HG03039 (cell line): Measurements from ENCODE around the gene BTBD7.
A peak's percentile ranks its signal among the peaks of the same experiment; 100 is the strongest.
"Not testable (repeated sequence)": the region's sequence is repeated elsewhere in the genome, so short reads cannot be mapped to it uniquely, and the experiment has no call there.

ENCODE experiments used
- ATAC-seq: cut with Tn5 transposase; IDR thresholded peaks from one replicate; pipeline ENCODE4 v1.9.1; 2021; ENCODE audit warnings: mild to moderate bottlenecking, moderate library complexity; ENCODE audit not compliant: unreplicated experiment

Gene BTBD7, protein sequence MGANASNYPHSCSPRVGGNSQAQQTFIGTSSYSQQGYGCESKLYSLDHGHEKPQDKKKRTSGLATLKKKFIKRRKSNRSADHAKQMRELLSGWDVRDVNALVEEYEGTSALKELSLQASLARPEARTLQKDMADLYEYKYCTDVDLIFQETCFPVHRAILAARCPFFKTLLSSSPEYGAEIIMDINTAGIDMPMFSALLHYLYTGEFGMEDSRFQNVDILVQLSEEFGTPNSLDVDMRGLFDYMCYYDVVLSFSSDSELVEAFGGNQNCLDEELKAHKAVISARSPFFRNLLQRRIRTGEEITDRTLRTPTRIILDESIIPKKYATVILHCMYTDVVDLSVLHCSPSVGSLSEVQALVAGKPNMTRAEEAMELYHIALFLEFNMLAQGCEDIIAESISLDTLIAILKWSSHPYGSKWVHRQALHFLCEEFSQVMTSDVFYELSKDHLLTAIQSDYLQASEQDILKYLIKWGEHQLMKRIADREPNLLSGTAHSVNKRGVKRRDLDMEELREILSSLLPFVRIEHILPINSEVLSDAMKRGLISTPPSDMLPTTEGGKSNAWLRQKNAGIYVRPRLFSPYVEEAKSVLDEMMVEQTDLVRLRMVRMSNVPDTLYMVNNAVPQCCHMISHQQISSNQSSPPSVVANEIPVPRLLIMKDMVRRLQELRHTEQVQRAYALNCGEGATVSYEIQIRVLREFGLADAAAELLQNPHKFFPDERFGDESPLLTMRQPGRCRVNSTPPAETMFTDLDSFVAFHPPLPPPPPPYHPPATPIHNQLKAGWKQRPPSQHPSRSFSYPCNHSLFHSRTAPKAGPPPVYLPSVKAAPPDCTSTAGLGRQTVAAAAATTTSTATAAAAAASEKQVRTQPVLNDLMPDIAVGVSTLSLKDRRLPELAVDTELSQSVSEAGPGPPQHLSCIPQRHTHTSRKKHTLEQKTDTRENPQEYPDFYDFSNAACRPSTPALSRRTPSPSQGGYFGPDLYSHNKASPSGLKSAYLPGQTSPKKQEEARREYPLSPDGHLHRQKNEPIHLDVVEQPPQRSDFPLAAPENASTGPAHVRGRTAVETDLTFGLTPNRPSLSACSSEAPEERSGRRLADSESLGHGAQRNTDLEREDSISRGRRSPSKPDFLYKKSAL

GRCh38 chr14:93332853-93333630 lies at the start of gene BTBD7:
BTBD7 (minus strand) TSS chr14:93333036; CDS start chr14:93296051, 36,985 bp downstream.
- ATAC-seq = peak; percentile 80

DNA sequence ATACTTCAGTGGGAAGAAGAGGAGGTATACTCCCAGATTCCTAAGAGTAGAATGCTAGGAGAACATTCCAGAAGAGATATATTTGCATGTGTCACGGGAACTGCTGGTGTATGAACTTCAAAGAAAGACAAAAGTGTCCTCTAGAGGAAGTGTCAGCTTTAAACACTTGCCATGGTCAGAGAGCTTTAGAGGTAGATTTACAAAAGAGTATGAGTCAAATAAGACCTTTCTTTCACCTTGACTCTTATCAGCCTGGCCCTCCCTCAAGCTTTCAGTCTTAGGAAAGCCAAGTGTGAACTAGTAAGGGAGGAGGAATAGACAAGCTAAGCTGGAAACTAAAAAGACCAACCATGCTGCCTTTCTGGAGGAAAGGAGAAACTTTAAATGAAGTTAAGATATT lies 48.8 kb upstream of the BTBD7 start:
- ATAC-seq = no peak

DNA sequence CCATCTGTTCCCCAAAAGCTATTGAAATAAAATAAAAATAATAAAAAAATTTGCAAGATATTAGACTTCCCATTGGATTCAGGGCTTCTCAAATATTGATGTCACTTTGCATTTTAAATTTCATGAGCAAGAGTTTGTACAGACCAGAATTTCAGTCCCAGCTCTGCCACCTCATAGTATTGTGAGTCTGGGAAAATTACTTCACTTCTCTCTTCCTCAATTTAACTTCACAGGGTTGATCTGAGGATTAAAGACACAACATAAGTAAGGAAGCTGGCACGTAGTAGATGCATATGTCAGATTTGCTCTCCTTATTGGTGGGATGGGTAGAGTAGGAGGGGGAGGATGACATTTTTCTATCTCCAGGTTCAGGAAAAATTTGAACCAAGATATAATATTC lies 47.0 kb upstream of the BTBD7 start:
- no peak for ATAC-seq

- ATAC-seq = peak; percentile 87
Measured at GRCh38 chr14:93375673-93376156, 42.9 kb upstream of the BTBD7 start.

DNA sequence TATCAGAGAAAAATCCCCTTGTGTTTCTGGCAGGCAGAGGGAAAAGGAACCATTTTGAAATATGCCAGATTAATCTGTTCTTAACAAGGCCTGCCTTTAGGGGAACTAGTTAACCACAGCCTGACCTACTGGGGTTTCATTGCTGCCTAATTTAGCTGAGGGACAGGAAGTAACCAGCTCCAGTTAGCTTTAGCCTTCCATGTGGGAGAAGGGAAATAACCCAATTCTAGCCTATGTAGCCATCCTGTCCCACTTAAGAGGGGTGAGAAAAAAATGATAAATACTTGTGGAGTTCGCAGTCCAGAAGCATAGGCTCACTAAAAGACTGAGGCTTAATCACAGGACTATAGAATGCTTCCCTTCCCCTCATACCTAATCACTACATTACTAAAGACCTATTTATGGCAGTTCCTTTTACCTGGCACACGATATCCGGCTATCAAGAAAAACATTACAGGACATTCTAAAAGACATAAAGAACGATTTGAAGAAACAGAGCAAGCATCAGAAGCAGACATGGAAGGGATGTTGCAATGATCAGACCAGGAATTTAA lies 37.0 kb upstream of the BTBD7 start:
- peak; percentile 79 for ATAC-seq

- ATAC-seq = peak; percentile 33
Measured at GRCh38 chr14:93368996-93369712, 36.3 kb upstream of the BTBD7 start.

DNA sequence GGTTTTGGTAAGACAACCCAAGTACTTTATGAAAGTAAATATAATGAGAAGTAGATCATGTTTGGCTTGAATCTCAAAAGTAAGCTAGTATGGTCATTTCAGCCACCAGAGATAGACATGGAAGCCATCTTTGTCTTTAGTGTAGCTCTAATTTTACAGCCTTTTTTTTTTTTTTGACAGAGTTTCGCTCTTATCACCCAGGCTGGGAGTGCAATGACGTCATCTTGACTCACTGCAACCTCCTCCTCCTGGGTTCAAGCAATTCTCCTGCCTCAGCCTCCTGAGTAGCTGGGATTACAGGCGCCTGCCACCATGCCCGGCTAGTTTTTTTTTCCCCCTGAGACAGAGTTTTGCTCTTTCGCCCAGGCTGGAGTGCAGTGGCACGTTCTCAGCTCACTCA lies 22.0 kb upstream of the BTBD7 start:
- ATAC-seq = not testable (repeated sequence)

DNA sequence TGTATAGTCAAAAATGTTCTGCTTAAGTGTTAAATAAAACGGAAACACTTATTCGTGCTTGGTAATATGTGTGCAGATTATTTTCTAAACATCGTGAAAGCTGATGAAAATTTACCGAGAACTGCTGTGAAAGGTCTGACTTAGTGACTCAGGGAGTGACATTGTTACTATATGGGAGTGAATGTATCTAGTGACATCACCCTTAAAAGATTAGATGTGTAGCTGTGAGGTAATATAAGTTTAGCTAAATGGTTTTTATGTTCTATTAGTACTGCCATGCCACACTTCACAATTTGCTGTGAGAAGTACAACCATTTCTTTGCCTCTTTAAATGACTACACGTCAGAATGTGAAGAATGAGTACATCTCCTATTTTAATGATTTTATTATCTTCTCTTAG lies 15.5 kb upstream of the BTBD7 start:
- ATAC-seq = no peak

DNA sequence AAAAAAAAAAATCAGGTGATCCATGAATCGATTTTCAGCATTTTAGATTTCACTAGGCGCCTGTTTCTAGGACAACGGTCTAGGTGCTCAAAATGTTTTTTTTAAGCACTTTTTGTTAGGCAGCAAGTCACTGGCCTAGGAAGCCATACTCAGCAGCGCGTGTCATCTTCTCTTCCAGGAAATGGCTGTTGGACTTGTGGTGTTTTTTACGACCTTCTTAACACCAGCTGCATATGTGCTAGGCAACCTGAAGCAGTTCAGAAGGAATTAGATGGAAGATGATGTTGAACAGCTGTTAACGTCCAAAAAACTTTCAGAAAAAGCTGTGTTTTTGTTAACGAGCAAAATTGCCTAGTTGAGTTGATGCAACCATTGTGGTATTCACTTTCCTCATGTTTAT lies 15.0 kb upstream of the BTBD7 start:
- no peak for ATAC-seq

GRCh38 chr14:93346926-93347721 lies 14.3 kb upstream of the BTBD7 start, which contains the start of gene COX8C:
COX8C (plus strand) TSS chr14:93347182; CDS start chr14:93347269, 87 bp downstream.
- no peak for ATAC-seq

DNA sequence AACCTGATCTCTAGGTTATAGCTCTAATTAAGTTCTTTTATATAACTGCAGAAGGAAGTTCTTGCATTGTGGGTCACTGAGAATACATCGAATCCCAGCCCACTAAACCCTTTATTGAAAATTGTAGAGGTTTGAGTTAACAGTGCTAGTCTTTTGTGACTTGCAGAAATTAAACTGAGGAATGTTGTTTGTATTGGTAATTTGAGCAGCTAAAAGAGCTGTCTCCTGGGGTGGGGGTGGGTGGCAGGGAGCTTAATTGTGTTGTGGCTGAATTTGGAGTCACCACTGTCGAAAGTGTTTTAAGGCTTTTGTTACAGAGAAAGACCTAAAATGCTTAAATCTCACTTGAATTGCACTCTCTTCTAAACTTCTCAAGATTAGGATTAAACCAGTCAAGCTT lies 11.0 kb upstream of the BTBD7 start:
- ATAC-seq = no peak

DNA sequence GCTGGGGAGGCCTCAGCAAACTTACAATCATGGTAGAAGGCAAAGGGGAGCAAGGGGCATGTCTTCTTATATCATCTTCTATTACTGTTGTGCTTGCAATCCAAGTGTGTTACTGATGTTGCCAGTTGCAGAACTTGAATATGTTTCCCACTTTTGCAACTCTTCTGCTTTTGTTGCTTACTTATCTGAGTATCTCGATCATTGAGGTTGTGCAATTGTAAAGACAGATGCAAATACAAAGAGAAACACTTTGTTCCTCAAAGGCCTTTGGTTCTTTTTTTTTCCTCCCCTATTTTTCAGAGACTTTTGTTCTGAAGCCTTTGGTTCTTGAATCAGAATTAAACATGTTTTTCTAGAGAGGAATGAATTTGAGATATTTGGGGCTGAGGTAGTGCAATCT lies 10.4 kb upstream of the BTBD7 start:
- ATAC-seq = no peak

DNA sequence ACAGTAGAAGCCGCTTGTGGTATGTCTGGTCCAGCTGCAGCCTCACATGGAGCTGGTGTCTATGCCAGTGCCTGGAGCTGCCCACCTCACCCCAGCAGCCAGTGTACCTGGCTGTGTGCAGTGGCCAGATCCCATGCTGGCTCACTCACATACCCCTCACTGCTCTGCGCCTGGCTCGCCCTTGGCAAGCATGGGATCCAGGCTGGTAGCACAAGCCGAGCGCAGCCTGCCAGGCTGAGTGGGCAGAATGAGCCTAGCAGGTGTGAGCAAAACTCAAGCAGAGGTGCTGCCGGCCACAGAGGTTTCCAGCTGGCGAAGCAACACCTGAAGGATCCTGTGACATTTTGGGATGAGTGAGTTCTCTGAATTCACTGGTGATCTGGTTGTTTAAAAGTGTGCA lies 5.0 kb upstream of the BTBD7 start:
- no peak for ATAC-seq

- ATAC-seq = no peak
Measured at GRCh38 chr14:93337143-93337753, 4.4 kb upstream of the BTBD7 start.

DNA sequence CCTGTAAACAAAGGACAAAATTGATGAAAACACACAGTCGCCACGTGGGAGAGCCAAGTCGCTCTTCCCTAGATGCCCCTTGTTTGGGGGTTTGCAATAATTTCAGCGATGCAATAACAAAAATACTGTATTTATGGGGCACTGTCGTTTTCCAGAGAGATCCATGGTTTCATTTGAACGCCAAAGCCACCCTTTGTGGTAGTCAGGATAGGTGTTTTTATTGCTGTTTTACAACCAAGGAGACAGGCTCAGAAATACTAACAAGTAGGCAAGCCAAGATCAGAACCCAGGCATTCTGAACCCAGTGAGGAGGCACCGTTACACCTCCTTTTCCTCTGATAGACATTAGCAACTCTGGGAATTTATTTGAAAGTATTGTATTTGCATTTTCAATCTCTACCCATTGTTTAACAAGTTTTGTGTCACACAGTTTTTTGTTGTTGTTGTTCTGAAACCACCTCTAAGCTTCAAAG lies 831 bp upstream of the BTBD7 start:
- no peak for ATAC-seq

DNA sequence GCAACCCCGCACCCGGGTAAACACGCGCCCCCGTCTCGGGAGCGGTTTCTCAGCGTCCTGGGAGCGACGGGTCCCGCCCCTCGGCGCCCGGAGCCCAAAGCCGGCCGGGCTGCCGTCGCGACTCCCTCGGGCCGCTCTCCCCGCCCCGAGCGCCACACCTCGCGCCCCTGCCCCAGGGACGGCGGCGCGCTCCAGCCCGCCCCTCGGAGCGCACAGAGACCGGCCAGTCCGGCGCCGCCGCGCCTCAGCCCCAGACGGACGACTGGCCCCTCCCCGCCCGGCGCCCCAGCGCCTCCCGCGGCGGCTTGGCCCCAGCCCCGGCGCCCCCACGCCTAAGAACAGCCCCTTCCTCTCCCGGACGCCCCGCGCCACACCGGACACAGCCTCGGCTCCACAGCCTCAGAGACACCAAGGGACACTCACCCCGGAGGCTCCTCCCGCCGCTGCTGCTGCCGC lies 411 bp downstream of the BTBD7 start:
- peak; percentile 57 for ATAC-seq

- ATAC-seq = no peak
Measured at GRCh38 chr14:93331728-93332396, 974 bp downstream of the BTBD7 start.
